Measurements from ENCODE around the gene RHCE.
A peak's percentile ranks its signal among the peaks of the same experiment; 100 is the strongest.
"Not testable (repeated sequence)": the region's sequence is repeated elsewhere in the genome, so short reads cannot be mapped to it uniquely, and the experiment has no call there.

RHCE gene

DNA sequence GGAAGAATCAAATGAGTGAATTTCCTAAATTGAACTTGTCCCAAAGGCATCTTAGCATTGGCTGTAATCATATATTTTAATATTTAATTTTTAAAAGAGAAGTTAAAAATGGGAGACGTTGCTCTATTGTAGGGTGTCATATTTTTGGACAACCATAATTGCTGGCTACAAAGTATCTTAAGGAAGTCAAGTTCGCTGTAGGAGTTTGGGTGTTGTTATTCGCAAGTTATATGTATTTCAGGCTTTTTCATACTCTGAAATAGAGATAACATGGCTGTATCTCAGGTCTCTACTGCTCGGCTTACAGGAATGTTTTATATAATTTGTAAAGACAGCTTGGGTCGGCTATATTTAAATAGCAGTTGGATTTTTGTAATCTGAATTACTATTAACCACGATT lies 81.6 kb downstream of the RHCE start:
- DNase-seq: no peak

DNA sequence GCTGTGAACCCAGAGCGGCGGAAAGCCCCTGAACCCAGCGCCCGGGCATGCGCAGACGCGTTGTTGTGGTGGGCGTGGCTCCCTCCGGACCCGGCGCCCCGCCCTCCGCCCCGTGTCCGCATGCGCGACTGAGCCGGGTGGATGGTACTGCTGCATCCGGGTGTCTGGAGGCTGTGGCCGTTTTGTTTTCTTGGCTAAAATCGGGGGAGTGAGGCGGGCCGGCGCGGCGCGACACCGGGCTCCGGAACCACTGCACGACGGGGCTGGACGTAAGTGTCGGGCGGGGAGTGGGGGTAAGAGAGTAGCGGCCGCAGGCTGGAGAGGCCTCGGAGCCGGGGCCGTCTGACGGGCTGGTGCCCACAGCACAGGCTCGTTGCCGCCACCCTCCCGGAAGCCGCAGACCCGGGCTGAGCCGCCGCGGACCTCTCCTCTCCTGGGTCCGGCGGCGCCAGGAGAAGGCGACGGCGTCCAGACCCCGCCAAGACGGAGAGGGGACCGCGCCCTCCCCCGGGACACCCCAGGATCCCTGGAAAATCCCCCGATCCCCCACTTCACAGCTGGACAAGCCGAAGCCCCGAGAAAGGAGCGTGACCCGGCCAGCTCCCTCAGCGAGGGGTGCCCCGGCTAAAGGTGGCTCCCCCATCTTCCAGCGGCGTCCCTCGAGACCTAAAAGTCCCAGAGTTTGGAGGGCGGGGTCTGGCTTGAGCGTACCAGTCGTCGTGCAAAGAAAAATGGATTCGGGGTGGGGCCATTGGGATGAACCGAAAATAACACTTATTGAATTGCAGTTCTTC lies 82.2 kb downstream of the RHCE start, which contains the start of gene TMEM50A:
Gene TMEM50A (plus strand): TSS at position 147 of the 794 bp plus-strand sequence. CDS start 2,153 bp downstream, outside the sequence.
- DNase-seq: peak; percentile 91

DNA sequence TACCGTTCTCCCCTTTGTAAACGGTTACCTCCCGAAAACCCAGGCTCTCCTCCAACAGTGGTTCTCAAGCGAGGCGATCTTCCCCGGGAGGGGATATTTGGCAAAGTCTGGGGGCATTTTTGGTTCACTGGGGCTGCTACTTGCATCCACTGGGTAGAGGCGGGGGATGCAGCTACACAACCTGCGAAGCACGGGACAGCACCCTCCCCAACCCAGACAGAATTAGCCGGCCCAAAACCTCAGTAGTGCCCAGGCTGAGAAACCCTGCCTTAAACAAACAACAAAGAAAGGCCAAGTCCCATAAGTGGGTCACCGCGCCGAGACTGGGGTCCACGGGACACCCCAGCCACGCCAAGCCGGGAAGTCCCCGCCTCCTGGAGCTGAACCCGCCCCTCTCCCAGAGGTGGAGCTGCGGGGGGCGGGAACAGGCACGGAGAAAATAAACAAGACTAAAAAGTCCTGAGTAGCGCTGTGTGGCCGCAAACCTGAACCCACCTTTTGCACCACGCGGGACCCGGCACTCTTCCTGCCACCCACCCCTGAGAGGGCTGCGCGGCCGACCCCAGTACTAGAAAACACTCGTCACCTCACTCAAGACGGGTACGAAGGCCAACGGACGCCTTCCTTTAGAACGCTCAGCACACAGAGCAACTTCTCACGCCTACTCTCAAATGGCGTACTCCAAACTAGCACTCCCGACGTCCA lies 83.0 kb downstream of the RHCE start:
- DNase-seq: not testable (repeated sequence)

DNA sequence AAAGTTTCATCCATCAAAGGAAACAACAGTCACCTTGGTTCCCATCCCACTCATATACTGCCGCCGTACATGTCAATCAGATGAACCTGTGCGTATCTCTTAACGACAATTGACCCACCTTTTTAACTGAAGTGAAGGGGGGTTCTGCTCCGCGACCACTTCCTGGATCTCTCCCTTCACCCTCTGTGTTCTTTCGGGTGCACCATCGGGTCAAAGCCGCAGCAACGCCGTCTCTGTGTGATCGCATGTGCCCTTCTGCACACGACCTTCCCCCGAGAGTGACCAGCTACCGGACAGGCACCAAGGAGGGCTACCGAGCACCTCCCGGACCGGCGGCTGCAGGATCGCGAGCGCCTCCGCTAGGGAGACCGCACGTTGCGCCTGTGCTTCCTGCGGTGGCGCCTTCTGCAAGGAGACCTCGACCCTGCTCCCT lies 83.7 kb downstream of the RHCE start:
- DNase-seq: peak; percentile 41

DNA sequence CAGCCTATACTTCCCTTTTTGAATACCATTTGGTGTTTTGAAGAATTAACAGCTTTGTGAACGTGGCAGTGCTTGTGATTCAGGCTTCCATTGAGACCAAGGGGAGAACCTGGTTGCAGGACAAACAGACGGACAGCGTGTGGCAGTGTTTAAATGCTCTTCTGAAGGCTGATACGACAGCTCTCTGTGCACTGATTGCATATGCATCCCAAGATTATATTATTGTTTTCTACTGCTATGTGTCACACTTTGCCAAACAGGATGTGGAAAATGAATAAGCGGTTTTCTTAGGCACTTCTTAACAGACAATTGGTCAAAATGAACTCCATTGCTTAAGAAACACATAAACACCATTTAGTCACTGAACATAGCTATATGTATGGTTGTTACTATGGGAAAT lies 90.7 kb downstream of the RHCE start:
- DNase-seq: not testable (repeated sequence)

DNA sequence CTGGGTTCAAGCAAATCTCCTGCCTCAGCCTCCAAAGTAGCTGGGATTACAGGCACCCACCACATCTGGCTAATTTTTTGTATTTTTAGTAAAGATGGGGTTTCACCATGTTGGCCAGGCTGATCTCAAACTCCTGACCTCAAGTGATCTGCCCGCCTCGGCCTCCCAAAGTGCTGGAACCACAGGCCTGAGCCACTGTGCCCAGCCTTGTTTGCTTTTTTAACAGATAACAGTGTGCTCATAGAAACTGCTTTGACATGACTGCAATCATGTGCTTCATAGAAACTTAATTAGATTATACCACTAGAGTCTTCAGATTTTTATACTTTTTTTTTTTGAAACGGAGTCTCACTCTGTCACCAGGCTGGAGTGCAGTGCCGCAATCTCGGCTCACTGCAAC lies 91.3 kb downstream of the RHCE start:
- not testable (repeated sequence) for DNase-seq

DNA sequence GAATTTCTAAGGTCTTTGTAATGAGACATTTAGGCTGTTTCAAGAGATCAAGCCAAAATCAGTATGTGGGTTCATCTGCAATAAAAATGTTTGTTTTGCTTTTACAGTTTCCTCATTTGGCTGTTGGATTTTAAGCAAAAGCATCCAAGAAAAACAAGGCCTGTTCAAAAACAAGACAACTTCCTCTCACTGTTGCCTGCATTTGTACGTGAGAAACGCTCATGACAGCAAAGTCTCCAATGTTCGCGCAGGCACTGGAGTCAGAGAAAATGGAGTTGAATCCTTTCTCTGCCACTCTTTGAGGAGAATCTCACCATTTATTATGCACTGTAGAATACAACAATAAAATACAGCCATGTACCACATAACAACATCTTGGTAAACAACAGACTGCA lies 91.8 kb downstream of the RHCE start:
- DNase-seq: not testable (repeated sequence)

DNA sequence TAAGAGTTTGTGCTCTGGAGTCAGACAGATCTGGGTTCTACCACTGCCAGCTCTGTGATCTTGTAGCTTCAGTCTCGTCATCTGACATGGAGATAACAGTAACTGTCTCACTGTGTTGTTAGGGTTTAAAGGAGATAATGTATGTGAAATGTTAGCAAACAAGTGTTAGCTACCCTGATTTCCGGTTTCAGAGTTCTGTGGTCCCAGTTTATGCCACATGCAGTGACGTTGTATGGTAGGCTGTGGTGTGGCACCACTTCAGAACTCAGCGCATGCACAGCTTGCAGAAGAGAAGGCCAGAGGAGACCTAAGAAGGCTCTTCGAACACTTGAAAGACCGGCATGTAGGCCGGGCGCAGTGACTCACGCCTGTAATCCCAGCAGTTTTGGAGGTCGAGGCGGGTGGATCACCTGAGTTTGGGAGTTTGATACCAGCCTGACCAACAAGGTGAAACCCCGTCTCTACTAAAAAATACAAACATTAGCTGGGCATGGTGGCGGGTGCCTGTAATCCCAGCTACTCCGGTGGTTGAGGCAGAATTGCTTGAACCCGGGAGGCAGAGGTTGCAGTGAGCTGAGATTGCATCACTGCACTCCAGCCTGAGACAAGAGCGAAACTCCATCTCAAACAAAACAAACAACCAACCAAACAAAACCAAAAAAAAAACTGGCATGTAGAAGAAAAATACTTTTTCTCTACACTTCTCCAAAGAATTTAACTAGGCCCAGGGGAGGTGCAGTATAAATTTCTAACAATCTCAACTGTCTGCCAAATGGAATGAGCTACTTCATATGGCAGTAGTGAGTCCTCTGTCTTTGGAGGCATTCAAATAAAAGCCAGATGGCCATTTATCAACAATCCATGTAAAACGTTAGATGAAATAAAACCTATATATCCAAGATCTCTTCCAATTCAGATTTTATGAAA lies 92.5 kb downstream of the RHCE start:
- DNase-seq: not testable (repeated sequence)

DNA sequence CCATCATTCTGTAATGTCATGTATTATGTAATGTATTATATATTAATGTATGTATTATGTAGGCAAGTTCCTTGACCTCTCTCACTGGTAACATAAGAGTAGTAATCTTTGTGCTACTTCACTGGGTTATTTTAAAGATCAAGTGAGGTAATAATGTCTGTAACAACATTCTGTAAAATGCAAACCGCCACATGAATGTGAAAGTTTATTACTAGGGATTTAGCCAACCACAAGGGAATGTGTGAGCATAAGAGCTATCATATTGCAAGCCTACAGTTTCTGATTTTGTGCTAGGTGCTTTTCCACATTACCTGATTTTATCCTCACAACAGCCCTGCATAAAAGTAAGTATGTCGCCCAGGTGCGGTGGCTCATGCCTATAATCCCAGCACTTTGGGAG lies 96.2 kb downstream of the RHCE start:
- DNase-seq: not testable (repeated sequence)

DNA sequence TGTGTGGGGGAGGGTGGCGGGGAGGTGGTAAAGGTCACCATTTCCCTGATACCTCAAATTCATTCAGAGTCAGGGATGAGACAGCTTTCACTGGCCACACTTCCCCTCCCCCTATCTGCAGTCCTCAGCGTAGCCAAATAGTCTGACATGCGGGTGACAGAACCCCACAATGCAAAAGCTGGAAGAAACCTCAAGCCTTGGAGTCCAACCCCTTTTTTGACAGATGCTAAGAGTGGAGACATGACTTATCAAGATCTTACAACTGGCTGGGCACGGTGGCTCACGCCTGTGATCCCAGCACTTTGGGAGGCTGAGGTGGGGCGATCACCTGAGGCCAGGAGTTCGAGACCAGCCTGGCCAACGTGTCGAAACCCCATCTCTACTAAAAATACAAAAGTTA lies 98.5 kb downstream of the RHCE start:
- DNase-seq: not testable (repeated sequence)

DNA sequence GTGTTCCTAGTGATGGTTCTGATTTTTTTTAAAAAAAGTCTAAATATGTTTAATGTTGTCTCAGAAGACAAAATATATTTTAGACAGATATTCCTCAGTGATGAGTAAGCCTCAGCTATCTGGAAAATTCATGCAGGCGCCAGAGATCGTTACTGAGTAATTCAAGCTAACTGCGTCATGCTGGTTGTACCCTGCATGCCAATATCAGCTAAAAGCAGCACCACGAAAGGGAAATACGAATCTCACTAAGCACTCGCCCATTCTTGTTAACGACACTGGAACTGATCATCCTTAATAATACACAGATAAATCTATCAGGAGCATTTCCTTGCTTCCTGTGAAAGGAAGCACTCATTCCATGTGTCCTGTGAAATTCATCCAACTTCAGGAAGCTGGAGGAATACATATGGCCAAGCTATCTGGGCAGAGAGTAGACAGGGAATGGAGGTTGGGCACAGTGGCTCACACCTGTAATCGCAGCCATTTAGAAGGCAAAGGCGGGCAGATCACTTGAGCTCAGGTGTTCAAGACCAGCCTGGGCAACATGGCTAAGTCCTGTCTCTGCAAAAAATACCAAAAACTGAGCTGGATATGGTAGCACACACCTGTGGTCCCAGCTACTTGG lies 100.2 kb downstream of the RHCE start:
- DNase-seq: not testable (repeated sequence)

DNA sequence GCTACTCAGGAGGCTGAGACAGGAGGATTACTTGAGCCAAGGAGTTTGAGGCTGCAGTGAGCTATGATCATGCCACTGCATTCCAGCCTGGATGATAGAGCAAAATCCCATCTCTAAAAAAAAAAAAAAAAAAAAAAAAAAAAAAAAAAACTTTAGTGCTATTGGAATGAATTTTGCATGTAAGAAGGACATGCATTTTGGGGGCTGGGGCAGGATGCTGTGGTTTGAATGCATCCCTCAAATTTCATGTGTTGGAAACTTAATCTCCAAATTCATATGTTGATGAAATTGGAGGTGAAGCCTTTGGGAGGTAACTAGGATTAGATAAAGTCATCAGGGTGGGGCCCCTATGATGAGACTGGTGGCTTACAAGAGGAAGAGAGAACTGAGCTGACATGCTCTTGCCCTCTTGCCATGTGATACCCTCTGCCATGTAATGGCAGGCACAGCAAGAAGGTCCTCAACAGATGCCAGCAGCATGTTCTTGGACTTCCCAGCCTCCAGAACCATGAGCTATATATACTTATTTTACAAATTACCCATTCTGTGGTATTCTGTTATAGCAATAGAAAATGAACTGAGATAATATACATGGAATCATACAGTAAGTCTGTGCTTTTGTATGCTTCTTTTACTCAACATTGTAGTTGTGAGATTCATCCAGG lies 107.7 kb downstream of the RHCE start:
- not testable (repeated sequence) for DNase-seq
